Measurements from ENCODE around the gene MEPCE. TPM values are rescaled to one million over a fixed set of nuclear protein-coding genes. Genes with fewer than 3 reads are reported as not detected.

Gene MEPCE
- total and polyA plus RNA-seq, 9 of the 15 experiments (the other 6 are each of a cell fraction or from before 2014, with no cell fraction given) = 10.9 to 76.3 (median 44.1) TPM

GRCh38 chr7:100478958-100479660 lies 49.5 kb downstream of the MEPCE start, which contains the start of gene TSC22D4 (continued):
- TF ChIP-seq PRDM10 (IDR thresholded peaks at IDR 0.05; ENCODE audit: partially characterized antibody) (peak; percentile 45), HDAC1 (IDR thresholded peaks at IDR 0.05) (peak; percentile 53 to 98; a peak in 3 of 4 replicates), ZNF551 (CRISPR knock-in tag; IDR thresholded peaks at IDR 0.05) (no peak), RBBP5 (IDR thresholded peaks at IDR 0.05; ENCODE audit: borderline replicate concordance, insufficient read depth, low read length, poor library complexity, severe bottlenecking) (no peak), CBFB (CRISPR knock-in tag; IDR thresholded peaks at IDR 0.05) (no peak), FOXA3 (CRISPR knock-in tag; conservative IDR thresholded peaks at IDR 0.05 in 1 of 2, IDR thresholded peaks at IDR 0.05 in 1 of 2) (peak in 1 of 2 experiments; percentile 82; a peak in 2 of 4 replicates), ZNF121 (CRISPR knock-in tag; conservative IDR thresholded peaks at IDR 0.05) (no peak), ZNF695 (CRISPR knock-in tag; IDR thresholded peaks at IDR 0.05) (no peak), KAT8 (IDR thresholded peaks at IDR 0.05; ENCODE audit: low read depth) (no peak), RB1 (IDR thresholded peaks at IDR 0.05; ENCODE audit: low read depth) (peak; percentile 71; the same call in 1 of the 2 replicates), SMARCE1 (IDR thresholded peaks at IDR 0.05) (peak; percentile 87), MIER1 (IDR thresholded peaks at IDR 0.05; ENCODE audit: low read depth) (no peak; the same call in 1 of the 2 replicates)
- TF ChIP-seq, protein P1, sequence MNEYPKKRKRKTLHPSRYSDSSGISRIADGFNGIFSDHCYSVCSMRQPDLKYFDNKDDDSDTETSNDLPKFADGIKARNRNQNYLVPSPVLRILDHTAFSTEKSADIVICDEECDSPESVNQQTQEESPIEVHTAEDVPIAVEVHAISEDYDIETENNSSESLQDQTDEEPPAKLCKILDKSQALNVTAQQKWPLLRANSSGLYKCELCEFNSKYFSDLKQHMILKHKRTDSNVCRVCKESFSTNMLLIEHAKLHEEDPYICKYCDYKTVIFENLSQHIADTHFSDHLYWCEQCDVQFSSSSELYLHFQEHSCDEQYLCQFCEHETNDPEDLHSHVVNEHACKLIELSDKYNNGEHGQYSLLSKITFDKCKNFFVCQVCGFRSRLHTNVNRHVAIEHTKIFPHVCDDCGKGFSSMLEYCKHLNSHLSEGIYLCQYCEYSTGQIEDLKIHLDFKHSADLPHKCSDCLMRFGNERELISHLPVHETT (CRISPR knock-in tag; conservative IDR thresholded peaks at IDR 0.05 in 1 of 2, IDR thresholded peaks at IDR 0.05 in 1 of 2) = no peak; a peak in 1 of 4 replicates
- TF ChIP-seq, protein P2, sequence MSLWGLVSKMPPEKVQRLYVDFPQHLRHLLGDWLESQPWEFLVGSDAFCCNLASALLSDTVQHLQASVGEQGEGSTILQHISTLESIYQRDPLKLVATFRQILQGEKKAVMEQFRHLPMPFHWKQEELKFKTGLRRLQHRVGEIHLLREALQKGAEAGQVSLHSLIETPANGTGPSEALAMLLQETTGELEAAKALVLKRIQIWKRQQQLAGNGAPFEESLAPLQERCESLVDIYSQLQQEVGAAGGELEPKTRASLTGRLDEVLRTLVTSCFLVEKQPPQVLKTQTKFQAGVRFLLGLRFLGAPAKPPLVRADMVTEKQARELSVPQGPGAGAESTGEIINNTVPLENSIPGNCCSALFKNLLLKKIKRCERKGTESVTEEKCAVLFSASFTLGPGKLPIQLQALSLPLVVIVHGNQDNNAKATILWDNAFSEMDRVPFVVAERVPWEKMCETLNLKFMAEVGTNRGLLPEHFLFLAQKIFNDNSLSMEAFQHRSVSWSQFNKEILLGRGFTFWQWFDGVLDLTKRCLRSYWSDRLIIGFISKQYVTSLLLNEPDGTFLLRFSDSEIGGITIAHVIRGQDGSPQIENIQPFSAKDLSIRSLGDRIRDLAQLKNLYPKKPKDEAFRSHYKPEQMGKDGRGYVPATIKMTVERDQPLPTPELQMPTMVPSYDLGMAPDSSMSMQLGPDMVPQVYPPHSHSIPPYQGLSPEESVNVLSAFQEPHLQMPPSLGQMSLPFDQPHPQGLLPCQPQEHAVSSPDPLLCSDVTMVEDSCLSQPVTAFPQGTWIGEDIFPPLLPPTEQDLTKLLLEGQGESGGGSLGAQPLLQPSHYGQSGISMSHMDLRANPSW (CRISPR knock-in tag; IDR thresholded peaks at IDR 0.05) = no peak
- TF ChIP-seq, protein P3, sequence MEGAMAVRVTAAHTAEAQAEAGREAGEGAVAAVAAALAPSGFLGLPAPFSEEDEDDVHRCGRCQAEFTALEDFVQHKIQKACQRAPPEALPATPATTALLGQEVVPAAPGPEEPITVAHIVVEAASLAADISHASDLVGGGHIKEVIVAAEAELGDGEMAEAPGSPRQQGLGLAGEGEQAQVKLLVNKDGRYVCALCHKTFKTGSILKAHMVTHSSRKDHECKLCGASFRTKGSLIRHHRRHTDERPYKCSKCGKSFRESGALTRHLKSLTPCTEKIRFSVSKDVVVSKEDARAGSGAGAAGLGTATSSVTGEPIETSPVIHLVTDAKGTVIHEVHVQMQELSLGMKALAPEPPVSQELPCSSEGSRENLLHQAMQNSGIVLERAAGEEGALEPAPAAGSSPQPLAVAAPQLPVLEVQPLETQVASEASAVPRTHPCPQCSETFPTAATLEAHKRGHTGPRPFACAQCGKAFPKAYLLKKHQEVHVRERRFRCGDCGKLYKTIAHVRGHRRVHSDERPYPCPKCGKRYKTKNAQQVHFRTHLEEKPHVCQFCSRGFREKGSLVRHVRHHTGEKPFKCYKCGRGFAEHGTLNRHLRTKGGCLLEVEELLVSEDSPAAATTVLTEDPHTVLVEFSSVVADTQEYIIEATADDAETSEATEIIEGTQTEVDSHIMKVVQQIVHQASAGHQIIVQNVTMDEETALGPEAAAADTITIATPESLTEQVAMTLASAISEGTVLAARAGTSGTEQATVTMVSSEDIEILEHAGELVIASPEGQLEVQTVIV (CRISPR knock-in tag; IDR thresholded peaks at IDR 0.05; ENCODE audit: borderline replicate concordance) = no peak
